Measurements from ENCODE around the gene SLC4A4.

- no peak for TF ChIP-seq POLR2AphosphoS5 (IDR thresholded peaks at IDR 0.05)
- no peak for TF ChIP-seq POLR2A (IDR thresholded peaks at IDR 0.05)
- TF ChIP-seq, protein P1, sequence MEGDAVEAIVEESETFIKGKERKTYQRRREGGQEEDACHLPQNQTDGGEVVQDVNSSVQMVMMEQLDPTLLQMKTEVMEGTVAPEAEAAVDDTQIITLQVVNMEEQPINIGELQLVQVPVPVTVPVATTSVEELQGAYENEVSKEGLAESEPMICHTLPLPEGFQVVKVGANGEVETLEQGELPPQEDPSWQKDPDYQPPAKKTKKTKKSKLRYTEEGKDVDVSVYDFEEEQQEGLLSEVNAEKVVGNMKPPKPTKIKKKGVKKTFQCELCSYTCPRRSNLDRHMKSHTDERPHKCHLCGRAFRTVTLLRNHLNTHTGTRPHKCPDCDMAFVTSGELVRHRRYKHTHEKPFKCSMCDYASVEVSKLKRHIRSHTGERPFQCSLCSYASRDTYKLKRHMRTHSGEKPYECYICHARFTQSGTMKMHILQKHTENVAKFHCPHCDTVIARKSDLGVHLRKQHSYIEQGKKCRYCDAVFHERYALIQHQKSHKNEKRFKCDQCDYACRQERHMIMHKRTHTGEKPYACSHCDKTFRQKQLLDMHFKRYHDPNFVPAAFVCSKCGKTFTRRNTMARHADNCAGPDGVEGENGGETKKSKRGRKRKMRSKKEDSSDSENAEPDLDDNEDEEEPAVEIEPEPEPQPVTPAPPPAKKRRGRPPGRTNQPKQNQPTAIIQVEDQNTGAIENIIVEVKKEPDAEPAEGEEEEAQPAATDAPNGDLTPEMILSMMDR (IDR thresholded peaks at IDR 0.05): no peak
Observed at GRCh38 chr4:71355045-71355444, 16.2 kb downstream of the SLC4A4 start.

Data from suprapubic skin (tissue), 4 donors.